ENCODE data around the gene TPI1. TPM values are rescaled to one million over a fixed set of nuclear protein-coding genes. Genes with fewer than 3 reads are reported as not detected.

TPI1 gene
- total RNA-seq, 1 experiment from 2014 or later = 1,045 TPM

DNA sequence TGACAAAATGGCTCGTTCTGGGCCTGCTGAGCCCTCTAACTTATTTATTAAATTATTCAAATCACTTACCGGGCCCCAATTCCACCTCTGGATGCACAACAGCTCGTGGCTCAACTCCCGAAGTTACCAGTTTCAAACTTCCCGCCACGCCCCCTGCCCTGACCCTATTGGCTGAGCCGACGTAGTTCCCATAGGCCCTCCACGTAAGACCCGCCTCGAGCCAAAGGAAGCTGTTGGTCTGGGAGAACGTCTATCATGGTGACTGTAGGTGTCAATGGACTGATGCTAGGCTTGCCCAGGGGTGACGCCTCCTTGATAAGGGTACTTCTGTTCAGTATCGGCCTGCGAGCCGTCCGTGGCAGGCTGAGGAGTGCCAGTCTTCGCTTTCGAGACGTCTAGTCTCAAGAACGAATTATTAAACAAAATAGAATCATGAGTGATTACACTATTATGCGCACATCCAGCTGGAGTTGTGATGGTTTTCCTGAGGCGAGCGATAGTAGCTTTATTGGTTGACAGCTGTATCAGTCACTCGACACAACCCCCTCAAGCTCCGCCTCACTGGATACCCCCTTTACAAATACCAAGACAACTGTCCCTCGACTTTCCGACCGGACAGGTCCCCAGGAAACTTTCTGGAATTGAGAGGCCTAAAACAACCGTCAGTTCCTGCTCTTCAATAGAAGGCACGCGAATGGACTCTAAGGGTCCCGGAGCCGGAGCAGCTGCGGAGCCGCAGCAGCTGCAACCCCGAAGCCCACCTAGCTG, 16.0 kb upstream of the TPI1 start, which contains the start of gene CDCA3:
Gene CDCA3, minus strand, starts transcription at position 134 of the 768 bp plus-strand sequence. CDS start 334 bp downstream, outside the sequence.
- CTCF ChIA-PET = interaction anchor here (0.6 to 6.0 kb wide), 27 partner anchors 10 to 314 kb away, joined by 3 to 181 read pairs (median 8); partner anchors contain the start of genes C12orf57, C1RL, COPS7A and GNB3
- TF ChIP-seq, protein P1, sequence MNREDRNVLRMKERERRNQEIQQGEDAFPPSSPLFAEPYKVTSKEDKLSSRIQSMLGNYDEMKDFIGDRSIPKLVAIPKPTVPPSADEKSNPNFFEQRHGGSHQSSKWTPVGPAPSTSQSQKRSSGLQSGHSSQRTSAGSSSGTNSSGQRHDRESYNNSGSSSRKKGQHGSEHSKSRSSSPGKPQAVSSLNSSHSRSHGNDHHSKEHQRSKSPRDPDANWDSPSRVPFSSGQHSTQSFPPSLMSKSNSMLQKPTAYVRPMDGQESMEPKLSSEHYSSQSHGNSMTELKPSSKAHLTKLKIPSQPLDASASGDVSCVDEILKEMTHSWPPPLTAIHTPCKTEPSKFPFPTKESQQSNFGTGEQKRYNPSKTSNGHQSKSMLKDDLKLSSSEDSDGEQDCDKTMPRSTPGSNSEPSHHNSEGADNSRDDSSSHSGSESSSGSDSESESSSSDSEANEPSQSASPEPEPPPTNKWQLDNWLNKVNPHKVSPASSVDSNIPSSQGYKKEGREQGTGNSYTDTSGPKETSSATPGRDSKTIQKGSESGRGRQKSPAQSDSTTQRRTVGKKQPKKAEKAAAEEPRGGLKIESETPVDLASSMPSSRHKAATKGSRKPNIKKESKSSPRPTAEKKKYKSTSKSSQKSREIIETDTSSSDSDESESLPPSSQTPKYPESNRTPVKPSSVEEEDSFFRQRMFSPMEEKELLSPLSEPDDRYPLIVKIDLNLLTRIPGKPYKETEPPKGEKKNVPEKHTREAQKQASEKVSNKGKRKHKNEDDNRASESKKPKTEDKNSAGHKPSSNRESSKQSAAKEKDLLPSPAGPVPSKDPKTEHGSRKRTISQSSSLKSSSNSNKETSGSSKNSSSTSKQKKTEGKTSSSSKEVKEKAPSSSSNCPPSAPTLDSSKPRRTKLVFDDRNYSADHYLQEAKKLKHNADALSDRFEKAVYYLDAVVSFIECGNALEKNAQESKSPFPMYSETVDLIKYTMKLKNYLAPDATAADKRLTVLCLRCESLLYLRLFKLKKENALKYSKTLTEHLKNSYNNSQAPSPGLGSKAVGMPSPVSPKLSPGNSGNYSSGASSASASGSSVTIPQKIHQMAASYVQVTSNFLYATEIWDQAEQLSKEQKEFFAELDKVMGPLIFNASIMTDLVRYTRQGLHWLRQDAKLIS (CRISPR knock-in tag; IDR thresholded peaks at IDR 0.05; ENCODE audit: borderline replicate concordance) = no peak
- 0 out of 2 replicates have a peak, but pooled peaks have one; percentile 47 for TF ChIP-seq ETV6 (CRISPR knock-in tag; IDR thresholded peaks at IDR 0.05)
- TF ChIP-seq, protein P2, sequence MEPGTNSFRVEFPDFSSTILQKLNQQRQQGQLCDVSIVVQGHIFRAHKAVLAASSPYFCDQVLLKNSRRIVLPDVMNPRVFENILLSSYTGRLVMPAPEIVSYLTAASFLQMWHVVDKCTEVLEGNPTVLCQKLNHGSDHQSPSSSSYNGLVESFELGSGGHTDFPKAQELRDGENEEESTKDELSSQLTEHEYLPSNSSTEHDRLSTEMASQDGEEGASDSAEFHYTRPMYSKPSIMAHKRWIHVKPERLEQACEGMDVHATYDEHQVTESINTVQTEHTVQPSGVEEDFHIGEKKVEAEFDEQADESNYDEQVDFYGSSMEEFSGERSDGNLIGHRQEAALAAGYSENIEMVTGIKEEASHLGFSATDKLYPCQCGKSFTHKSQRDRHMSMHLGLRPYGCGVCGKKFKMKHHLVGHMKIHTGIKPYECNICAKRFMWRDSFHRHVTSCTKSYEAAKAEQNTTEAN (CRISPR knock-in tag; IDR thresholded peaks at IDR 0.05) = no peak
- TF ChIP-seq, protein P3, sequence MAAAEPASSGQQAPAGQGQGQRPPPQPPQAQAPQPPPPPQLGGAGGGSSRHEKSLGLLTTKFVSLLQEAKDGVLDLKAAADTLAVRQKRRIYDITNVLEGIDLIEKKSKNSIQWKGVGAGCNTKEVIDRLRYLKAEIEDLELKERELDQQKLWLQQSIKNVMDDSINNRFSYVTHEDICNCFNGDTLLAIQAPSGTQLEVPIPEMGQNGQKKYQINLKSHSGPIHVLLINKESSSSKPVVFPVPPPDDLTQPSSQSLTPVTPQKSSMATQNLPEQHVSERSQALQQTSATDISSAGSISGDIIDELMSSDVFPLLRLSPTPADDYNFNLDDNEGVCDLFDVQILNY (CRISPR knock-in tag; IDR thresholded peaks at IDR 0.05) = peak; percentile 98
- TF ChIP-seq, protein P4, sequence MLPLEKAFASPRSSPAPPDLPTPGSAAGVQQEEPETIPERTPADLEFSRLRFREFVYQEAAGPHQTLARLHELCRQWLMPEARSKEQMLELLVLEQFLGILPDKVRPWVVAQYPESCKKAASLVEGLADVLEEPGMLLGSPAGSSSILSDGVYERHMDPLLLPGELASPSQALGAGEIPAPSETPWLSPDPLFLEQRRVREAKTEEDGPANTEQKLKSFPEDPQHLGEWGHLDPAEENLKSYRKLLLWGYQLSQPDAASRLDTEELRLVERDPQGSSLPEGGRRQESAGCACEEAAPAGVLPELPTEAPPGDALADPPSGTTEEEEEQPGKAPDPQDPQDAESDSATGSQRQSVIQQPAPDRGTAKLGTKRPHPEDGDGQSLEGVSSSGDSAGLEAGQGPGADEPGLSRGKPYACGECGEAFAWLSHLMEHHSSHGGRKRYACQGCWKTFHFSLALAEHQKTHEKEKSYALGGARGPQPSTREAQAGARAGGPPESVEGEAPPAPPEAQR (CRISPR knock-in tag; IDR thresholded peaks at IDR 0.05) = no peak
- TF ChIP-seq, protein P5, sequence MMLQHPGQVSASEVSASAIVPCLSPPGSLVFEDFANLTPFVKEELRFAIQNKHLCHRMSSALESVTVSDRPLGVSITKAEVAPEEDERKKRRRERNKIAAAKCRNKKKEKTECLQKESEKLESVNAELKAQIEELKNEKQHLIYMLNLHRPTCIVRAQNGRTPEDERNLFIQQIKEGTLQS (CRISPR knock-in tag; conservative IDR thresholded peaks at IDR 0.05) = no peak
- TF ChIP-seq ZNF396 (CRISPR knock-in tag; IDR thresholded peaks at IDR 0.05; ENCODE audit: borderline replicate concordance) = no peak
- TF ChIP-seq, protein P6, sequence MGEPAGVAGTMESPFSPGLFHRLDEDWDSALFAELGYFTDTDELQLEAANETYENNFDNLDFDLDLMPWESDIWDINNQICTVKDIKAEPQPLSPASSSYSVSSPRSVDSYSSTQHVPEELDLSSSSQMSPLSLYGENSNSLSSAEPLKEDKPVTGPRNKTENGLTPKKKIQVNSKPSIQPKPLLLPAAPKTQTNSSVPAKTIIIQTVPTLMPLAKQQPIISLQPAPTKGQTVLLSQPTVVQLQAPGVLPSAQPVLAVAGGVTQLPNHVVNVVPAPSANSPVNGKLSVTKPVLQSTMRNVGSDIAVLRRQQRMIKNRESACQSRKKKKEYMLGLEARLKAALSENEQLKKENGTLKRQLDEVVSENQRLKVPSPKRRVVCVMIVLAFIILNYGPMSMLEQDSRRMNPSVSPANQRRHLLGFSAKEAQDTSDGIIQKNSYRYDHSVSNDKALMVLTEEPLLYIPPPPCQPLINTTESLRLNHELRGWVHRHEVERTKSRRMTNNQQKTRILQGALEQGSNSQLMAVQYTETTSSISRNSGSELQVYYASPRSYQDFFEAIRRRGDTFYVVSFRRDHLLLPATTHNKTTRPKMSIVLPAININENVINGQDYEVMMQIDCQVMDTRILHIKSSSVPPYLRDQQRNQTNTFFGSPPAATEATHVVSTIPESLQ (CRISPR knock-in tag; IDR thresholded peaks at IDR 0.05) = no peak
- TF ChIP-seq MYBL2 (CRISPR knock-in tag; IDR thresholded peaks at IDR 0.05) = peak; percentile 97
- TF ChIP-seq, protein P7, sequence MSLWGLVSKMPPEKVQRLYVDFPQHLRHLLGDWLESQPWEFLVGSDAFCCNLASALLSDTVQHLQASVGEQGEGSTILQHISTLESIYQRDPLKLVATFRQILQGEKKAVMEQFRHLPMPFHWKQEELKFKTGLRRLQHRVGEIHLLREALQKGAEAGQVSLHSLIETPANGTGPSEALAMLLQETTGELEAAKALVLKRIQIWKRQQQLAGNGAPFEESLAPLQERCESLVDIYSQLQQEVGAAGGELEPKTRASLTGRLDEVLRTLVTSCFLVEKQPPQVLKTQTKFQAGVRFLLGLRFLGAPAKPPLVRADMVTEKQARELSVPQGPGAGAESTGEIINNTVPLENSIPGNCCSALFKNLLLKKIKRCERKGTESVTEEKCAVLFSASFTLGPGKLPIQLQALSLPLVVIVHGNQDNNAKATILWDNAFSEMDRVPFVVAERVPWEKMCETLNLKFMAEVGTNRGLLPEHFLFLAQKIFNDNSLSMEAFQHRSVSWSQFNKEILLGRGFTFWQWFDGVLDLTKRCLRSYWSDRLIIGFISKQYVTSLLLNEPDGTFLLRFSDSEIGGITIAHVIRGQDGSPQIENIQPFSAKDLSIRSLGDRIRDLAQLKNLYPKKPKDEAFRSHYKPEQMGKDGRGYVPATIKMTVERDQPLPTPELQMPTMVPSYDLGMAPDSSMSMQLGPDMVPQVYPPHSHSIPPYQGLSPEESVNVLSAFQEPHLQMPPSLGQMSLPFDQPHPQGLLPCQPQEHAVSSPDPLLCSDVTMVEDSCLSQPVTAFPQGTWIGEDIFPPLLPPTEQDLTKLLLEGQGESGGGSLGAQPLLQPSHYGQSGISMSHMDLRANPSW (CRISPR knock-in tag; conservative IDR thresholded peaks at IDR 0.05; ENCODE audit: low read depth) = no peak
- TF ChIP-seq, protein P8, sequence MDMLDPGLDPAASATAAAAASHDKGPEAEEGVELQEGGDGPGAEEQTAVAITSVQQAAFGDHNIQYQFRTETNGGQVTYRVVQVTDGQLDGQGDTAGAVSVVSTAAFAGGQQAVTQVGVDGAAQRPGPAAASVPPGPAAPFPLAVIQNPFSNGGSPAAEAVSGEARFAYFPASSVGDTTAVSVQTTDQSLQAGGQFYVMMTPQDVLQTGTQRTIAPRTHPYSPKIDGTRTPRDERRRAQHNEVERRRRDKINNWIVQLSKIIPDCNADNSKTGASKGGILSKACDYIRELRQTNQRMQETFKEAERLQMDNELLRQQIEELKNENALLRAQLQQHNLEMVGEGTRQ (CRISPR knock-in tag; IDR thresholded peaks at IDR 0.05) = no peak
- no peak for TF ChIP-seq FOXP1 (CRISPR knock-in tag; IDR thresholded peaks at IDR 0.05; ENCODE audit: borderline replicate concordance)
- TF ChIP-seq, protein P9, sequence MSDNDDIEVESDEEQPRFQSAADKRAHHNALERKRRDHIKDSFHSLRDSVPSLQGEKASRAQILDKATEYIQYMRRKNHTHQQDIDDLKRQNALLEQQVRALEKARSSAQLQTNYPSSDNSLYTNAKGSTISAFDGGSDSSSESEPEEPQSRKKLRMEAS (CRISPR knock-in tag; IDR thresholded peaks at IDR 0.05) = peak; percentile 50; the same call in 1 of the 2 replicates
- TF ChIP-seq SP1 (CRISPR knock-in tag; conservative IDR thresholded peaks at IDR 0.05) = no peak; the same call in none of the 2 replicates
- TF ChIP-seq, protein P10, sequence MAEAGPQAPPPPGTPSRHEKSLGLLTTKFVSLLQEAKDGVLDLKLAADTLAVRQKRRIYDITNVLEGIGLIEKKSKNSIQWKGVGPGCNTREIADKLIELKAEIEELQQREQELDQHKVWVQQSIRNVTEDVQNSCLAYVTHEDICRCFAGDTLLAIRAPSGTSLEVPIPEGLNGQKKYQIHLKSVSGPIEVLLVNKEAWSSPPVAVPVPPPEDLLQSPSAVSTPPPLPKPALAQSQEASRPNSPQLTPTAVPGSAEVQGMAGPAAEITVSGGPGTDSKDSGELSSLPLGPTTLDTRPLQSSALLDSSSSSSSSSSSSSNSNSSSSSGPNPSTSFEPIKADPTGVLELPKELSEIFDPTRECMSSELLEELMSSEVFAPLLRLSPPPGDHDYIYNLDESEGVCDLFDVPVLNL (CRISPR knock-in tag; IDR thresholded peaks at IDR 0.05; ENCODE audit: borderline replicate concordance, low read depth) = peak; percentile 100
- TF ChIP-seq TEAD1 (CRISPR knock-in tag; IDR thresholded peaks at IDR 0.05) = no peak
- TF ChIP-seq NFATC4 (CRISPR knock-in tag; IDR thresholded peaks at IDR 0.05) = no peak
- TF ChIP-seq CBFB (CRISPR knock-in tag; IDR thresholded peaks at IDR 0.05; ENCODE audit: low read depth) = no peak
- TF ChIP-seq ZNF423 (CRISPR knock-in tag; IDR thresholded peaks at IDR 0.05) = no peak
- TF ChIP-seq CREM (CRISPR knock-in tag; IDR thresholded peaks at IDR 0.05) = peak; percentile 41; the same call in 1 of the 2 replicates

More for the DNA sequence above, 16.0 kb upstream of the TPI1 start, which contains the start of gene CDCA3:
- ATAC-seq (peak; percentile 70), DNase-seq (ENCODE audit: low spot score) (peak; percentile 97)
- H3K9me3 Mint-ChIP-seq = no peaks in the 10 kb centered on the region
- no peaks in the 10 kb centered on the region for H3K27me3 Mint-ChIP-seq (ENCODE audit: low read depth)
- H3K4me3 Mint-ChIP-seq = peak within 1 kb of the TSS; percentile 95
- peak within 1 kb of the TSS; percentile 100 for H3K27ac Mint-ChIP-seq
- H3K4me1 Mint-ChIP-seq = peaks cover 19% of the 10 kb centered on the region
- POLR2A ChIA-PET = interaction anchor here (0.5 to 3.0 kb wide), 19 partner anchors 12 to 1143 kb away, joined by 3 to 33 read pairs (median 6); partner anchors contain the start of genes C12orf57, CD4, COPS7A and MLF2
- H3K36me3 Mint-ChIP-seq = peaks cover 35% of the 10 kb centered on the region

Data from WTC11 (cell line).